Caco-2 (cell line): ENCODE results near the gene RAB30. TPM values are rescaled to one million over a fixed set of nuclear protein-coding genes. Genes with fewer than 3 reads are reported as not detected.

ENCODE experiments used
- BruUV-seq: library from RNA; stranded (reverse); fragments of 400-500 nt; replicated peaks from 2 replicates; lab custom pipeline; 2021; lab: Mats Ljungman, UMichigan
- CTCF ChIA-PET: fragments of 300-600 bp; sonication (Branson Sonifier 250); formaldehyde crosslinking; loops from one replicate; lab custom pipeline; 2022; ENCODE audit warnings: antibody characterized with exemption; lab: Charles Lee
- POLR2A ChIA-PET: fragments of 300-600 bp; sonication (Branson Sonifier 250); formaldehyde crosslinking; loops from one replicate; lab custom pipeline; 2022; ENCODE audit warnings: antibody characterized with exemption; lab: Charles Lee
- DNase-seq, 2 experiments: peaks; one replicate each; pipeline versions ENCODE4 v3.0.0 to v3.0.0-alpha.2; 2020 to 2022
- H3K27me3 ChIP-seq: replicated peaks from 2 replicates; pipeline ENCODE4 v1.6.0; 2011; ENCODE audit warnings: low read length; ENCODE audit not compliant: control insufficient read depth, insufficient read depth
- H3K36me3 ChIP-seq: 2 replicates; pipeline ENCODE4 v1.5.1; 2011; ENCODE audit warnings: low read length; ENCODE audit not compliant: control insufficient read depth, insufficient read depth
- H3K4me1 ChIP-seq: fragments of 250-450 bp; sonication (Bioruptor Pico); 2 replicates; pipeline ENCODE4 v1.5.1; 2020; ENCODE audit warnings: mild to moderate bottlenecking
- H3K4me3 ChIP-seq: 2 replicates; pipeline ENCODE4 v1.5.1; 2011; ENCODE audit warnings: low read depth, mild to moderate bottlenecking, control low read depth, low read length
- H3K9me3 ChIP-seq: fragments of 250-450 bp; sonication (Bioruptor Pico); 2 replicates; pipeline ENCODE4 v1.5.1; 2020; ENCODE audit warnings: mild to moderate bottlenecking, moderate library complexity
- H3K27ac Mint-ChIP-seq: one replicate; pipeline ENCODE4 v1.8.0; 2022; ENCODE audit warnings: mixed read lengths; ENCODE audit not compliant: unreplicated experiment
- H3K27me3 Mint-ChIP-seq: one replicate; pipeline ENCODE4 v1.8.0; 2022; ENCODE audit warnings: mixed read lengths; ENCODE audit not compliant: insufficient read depth, unreplicated experiment
- H3K36me3 Mint-ChIP-seq: one replicate; pipeline ENCODE4 v1.8.0; 2022; ENCODE audit warnings: mild to moderate bottlenecking, mixed read lengths; ENCODE audit not compliant: insufficient read depth, unreplicated experiment
- H3K4me1 Mint-ChIP-seq: one replicate; pipeline ENCODE4 v1.8.0; 2022; ENCODE audit warnings: low read depth, mixed read lengths; ENCODE audit not compliant: unreplicated experiment
- H3K4me3 Mint-ChIP-seq: one replicate; pipeline ENCODE4 v1.8.0; 2022; ENCODE audit warnings: mild to moderate bottlenecking, moderate library complexity, mixed read lengths; ENCODE audit not compliant: unreplicated experiment
- H3K9me3 Mint-ChIP-seq: one replicate; pipeline ENCODE4 v1.8.0; 2022; ENCODE audit warnings: mixed read lengths; ENCODE audit not compliant: unreplicated experiment
- intact Hi-C: fragments of 100-400 bp; cut with micrococcal nuclease; formaldehyde crosslinking; loops from one replicate; pipeline ENCODE4 v1.10.0; 2022; ENCODE audit not compliant: unreplicated experiment
- total RNA-seq: library from RNA; stranded (reverse); gene quantifications from 2 replicates; pipeline ENCODE4 v1.2.3, GENCODE V29; 2022
- TF ChIP-seq, protein P1 (sequence below), 2 experiments: fragments of 200-600 bp in 1 of 2; IDR thresholded peaks; 1 replicate in 1 of 2; 2 replicates in 1 of 2; pipeline versions ENCODE4 v1.5.1 to v1.8.0; 2011 to 2022; ENCODE audit warnings: antibody characterized with exemption in 1 of 2, control low read depth in 1 of 2, inconsistent platforms in 1 of 2, low read depth in 1 of 2, low read length in 1 of 2, mild to moderate bottlenecking in 1 of 2, moderate library complexity in 1 of 2; ENCODE audit not compliant: insufficient read depth in 1 of 2, severe bottlenecking in 1 of 2, unreplicated experiment in 1 of 2

The RAB30 gene
- total RNA-seq, 1 experiment from 2014 or later: 13.5 TPM

DNA sequence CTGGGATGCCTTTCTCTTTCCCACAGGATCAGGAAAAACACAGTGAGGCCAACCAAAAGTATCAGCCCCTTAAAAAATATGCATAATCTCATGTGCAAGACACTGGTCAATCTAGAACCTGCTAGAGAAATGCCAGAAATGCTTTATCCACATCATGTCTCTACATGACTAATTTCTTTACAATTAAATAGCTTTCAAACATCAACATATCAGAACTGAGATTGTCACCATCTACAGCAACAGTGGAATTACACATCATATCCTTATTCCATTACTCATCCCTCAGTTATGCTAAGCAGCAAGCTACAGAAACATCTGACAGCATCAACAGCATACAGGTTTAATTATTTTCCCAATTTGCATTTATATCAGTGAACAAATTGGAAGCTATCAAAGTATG lies 91.4 kb downstream of the RAB30 start:
- H3K9me3 Mint-ChIP-seq: no peaks in the 10 kb centered on the region
- intact Hi-C loops: no loop called here
- CTCF ChIA-PET: interaction anchor here (1.2 kb wide), 1 partner anchor 26 kb away, joined by 3 read pairs; no protein-coding TSS in a partner anchor
- peaks cover 12% of the 10 kb centered on the region for H3K4me1 Mint-ChIP-seq
- H3K4me3 ChIP-seq: no peak overlapping the region
- H3K9me3 ChIP-seq: no peaks in the 10 kb centered on the region
- H3K4me3 Mint-ChIP-seq: no peak overlapping the region
- no peaks in the 10 kb centered on the region for H3K36me3 ChIP-seq
- no peaks in the 10 kb centered on the region for H3K27me3 ChIP-seq
- no peaks in the 10 kb centered on the region for H3K27me3 Mint-ChIP-seq
- peaks cover 10% of the 10 kb centered on the region for H3K4me1 ChIP-seq
- DNase-seq: no peak
- no TSS peak for BruUV-seq
- POLR2A ChIA-PET: no interaction called here
- no peak overlapping the region for H3K27ac Mint-ChIP-seq
- H3K36me3 Mint-ChIP-seq: no peaks in the 10 kb centered on the region
- TF ChIP-seq, protein P1, sequence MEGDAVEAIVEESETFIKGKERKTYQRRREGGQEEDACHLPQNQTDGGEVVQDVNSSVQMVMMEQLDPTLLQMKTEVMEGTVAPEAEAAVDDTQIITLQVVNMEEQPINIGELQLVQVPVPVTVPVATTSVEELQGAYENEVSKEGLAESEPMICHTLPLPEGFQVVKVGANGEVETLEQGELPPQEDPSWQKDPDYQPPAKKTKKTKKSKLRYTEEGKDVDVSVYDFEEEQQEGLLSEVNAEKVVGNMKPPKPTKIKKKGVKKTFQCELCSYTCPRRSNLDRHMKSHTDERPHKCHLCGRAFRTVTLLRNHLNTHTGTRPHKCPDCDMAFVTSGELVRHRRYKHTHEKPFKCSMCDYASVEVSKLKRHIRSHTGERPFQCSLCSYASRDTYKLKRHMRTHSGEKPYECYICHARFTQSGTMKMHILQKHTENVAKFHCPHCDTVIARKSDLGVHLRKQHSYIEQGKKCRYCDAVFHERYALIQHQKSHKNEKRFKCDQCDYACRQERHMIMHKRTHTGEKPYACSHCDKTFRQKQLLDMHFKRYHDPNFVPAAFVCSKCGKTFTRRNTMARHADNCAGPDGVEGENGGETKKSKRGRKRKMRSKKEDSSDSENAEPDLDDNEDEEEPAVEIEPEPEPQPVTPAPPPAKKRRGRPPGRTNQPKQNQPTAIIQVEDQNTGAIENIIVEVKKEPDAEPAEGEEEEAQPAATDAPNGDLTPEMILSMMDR (IDR thresholded peaks at IDR 0.05; ENCODE audit: insufficient read depth in 1 of 2, low read depth in 1 of 2, low read length in 1 of 2, severe bottlenecking in 1 of 2, unreplicated experiment in 1 of 2): no peak

DNA sequence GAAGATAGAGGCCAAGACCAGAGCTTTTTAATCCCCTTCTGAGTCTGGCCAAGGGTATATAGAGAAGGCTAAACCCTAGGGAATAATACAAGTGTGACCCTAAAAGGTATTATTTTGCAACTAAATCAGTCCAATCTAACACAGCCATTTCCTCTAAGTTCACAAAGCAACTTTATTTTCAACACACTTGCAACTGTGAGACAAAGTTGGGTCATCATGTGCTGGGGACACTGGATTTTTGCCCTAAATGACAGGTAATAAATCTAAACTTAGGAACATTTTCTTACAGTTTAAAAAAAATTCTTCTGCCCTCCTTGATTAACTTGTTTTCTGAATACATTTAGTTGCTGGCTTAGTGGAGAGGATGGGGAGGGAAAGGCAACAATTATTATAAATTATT lies 91.9 kb downstream of the RAB30 start:
- H3K27me3 Mint-ChIP-seq: no peaks in the 10 kb centered on the region
- TF ChIP-seq, protein P1 (IDR thresholded peaks at IDR 0.05; ENCODE audit: insufficient read depth in 1 of 2, low read depth in 1 of 2, low read length in 1 of 2, severe bottlenecking in 1 of 2, unreplicated experiment in 1 of 2): no peak
- H3K4me1 Mint-ChIP-seq: peaks cover 12% of the 10 kb centered on the region
- ChIA-PET CTCF (interaction anchor here (1.2 kb wide), 1 partner anchor 27 kb away, joined by 3 read pairs; no protein-coding TSS in a partner anchor), POLR2A (no interaction called here)
- no peaks in the 10 kb centered on the region for H3K9me3 Mint-ChIP-seq
- no peak overlapping the region for H3K27ac Mint-ChIP-seq
- no peak overlapping the region for H3K4me3 Mint-ChIP-seq
- intact Hi-C loops: no loop called here
- Histone ChIP-seq H3K4me1 (peaks cover 13% of the 10 kb centered on the region), H3K9me3 (no peaks in the 10 kb centered on the region), H3K27me3 (no peaks in the 10 kb centered on the region), H3K4me3 (no peak overlapping the region), H3K36me3 (no peaks in the 10 kb centered on the region)
- DNase-seq: no peak
- no peaks in the 10 kb centered on the region for H3K36me3 Mint-ChIP-seq
- BruUV-seq: no TSS peak

DNA sequence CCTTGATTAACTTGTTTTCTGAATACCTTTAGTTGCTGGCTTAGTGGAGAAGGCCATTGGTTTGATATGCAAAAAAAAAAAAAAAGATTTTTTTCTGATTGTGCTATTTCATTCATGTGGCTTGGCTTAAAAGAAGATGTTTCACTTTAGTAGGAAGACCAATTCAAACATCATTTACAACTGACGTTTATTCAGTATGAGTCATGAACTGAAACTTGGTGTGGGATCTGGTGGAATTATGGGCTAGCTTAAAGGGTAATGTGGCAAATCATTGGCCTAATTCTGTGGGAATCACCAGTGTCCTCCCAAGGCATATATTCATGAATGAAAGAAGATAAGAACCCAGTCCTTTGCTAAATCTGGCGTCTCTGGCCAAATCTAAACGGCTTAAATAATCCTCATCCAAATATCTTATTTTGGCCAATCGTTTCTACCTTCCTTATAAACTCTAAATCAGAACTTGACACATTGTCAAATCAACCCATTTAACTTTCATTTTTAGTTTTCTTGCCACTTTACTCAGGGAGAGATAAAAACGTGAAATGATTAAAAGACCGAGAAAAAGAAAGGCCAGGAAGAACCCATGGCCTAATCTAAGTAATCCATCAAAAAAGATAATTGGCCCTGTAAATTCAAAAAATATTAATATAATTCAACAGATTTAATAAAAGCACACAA lies 93.1 kb downstream of the RAB30 start:
- Histone ChIP-seq H3K9me3 (no peaks in the 10 kb centered on the region), H3K27me3 (no peaks in the 10 kb centered on the region), H3K4me3 (no peak overlapping the region), H3K36me3 (no peaks in the 10 kb centered on the region), H3K4me1 (peaks cover 13% of the 10 kb centered on the region)
- peaks cover 12% of the 10 kb centered on the region for H3K4me1 Mint-ChIP-seq
- TF ChIP-seq, protein P1 (IDR thresholded peaks at IDR 0.05; ENCODE audit: insufficient read depth in 1 of 2, low read depth in 1 of 2, low read length in 1 of 2, severe bottlenecking in 1 of 2, unreplicated experiment in 1 of 2): no peak
- no peak overlapping the region for H3K4me3 Mint-ChIP-seq
- no TSS peak for BruUV-seq
- POLR2A ChIA-PET: no interaction called here
- H3K27me3 Mint-ChIP-seq: no peaks in the 10 kb centered on the region
- CTCF ChIA-PET: no interaction called here
- no peaks in the 10 kb centered on the region for H3K36me3 Mint-ChIP-seq
- no peak overlapping the region for H3K27ac Mint-ChIP-seq
- intact Hi-C loops: no loop called here
- no peaks in the 10 kb centered on the region for H3K9me3 Mint-ChIP-seq
- no peak for DNase-seq
